Upper lobe of right lung (tissue), 1 donor: ENCODE data around the gene TMEM50B. TPM values are rescaled to one million over a fixed set of nuclear protein-coding genes. Genes with fewer than 3 reads are reported as not detected.
"Not testable (repeated sequence)": the region's sequence is repeated elsewhere in the genome, so short reads cannot be mapped to it uniquely, and the experiment has no call there.

Source experiments
- ATAC-seq: fragments of 200-7000 bp; cut with Tn5 transposase; one replicate; pipeline ENCODE4 v1.9.1; 2020; ENCODE audit warnings: mild to moderate bottlenecking, moderate library complexity
- DNase-seq: peaks from one replicate; pipeline ENCODE4 v3.0.0-alpha.2; 2020
- H3K27ac ChIP-seq: fragments of 200-600 bp; one replicate; pipeline ENCODE4 v1.8.0; 2022
- H3K27me3 ChIP-seq: fragments of 200-600 bp; one replicate; pipeline ENCODE4 v1.8.0; 2022; ENCODE audit warnings: mild to moderate bottlenecking
- H3K36me3 ChIP-seq: fragments of 200-600 bp; one replicate; pipeline ENCODE4 v1.8.0; 2022
- H3K4me1 ChIP-seq: fragments of 200-600 bp; one replicate; pipeline ENCODE4 v1.8.0; 2022
- H3K4me3 ChIP-seq: fragments of 200-600 bp; one replicate; pipeline ENCODE4 v1.8.0; 2022; ENCODE audit warnings: mild to moderate bottlenecking
- H3K9me3 ChIP-seq: fragments of 200-600 bp; one replicate; pipeline ENCODE4 v1.8.0; 2022
- intact Hi-C: fragments of 100-400 bp; cut with DNase I; formaldehyde crosslinking; loops from one replicate; pipeline ENCODE4 v1.11.0; 2022
- total RNA-seq: library from RNA; stranded (reverse); fragmentation: NEBNext Ultra II Directional; extraction: Animal tissue kit (Norgen Biotek cat#: 25700); gene quantifications from one replicate; pipeline ENCODE4 v1.2.1, GENCODE V29; 2021
- TF ChIP-seq, protein P1 (sequence below): fragments of 200-600 bp; IDR thresholded peaks from one replicate; pipeline ENCODE4 v1.8.0; 2022; ENCODE audit warnings: antibody characterized with exemption
- donor health status: DM: no; HTN: yes; CAD: no; lungs with severe emphysema.

TMEM50B gene
- total RNA-seq, 1 donor from 2014 or later, result 73.2 TPM

DNA sequence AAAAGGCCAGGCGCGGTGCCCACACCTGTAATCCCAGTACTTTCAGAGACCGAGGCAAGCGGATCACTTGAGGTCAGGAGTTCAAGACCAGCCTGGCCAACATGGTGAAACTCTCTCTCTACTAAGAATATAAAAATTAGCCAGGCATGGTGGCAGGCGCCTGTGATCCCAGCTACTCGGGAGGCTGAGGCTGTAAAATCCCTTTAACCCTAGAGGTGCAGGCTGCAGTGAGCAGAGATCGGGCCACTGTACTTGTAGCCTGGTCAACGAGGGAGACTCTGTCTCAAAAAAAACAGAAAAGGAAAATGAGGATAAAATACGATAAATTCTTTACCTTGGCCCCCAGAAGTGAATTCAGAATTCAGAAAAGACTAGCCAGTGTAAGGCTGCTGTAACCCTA lies 1.6 kb downstream of the TMEM50B start:
- Histone ChIP-seq H3K4me1 (peaks cover 18% of the 10 kb centered on the region), H3K27me3 (no peaks in the 10 kb centered on the region), H3K27ac (peak overlapping the region; percentile 99), H3K36me3 (no peaks in the 10 kb centered on the region), H3K9me3 (no peaks in the 10 kb centered on the region), H3K4me3 (peak overlapping the region; percentile 93)
- ATAC-seq (no peak), DNase-seq (no peak)
- TF ChIP-seq, protein P1, sequence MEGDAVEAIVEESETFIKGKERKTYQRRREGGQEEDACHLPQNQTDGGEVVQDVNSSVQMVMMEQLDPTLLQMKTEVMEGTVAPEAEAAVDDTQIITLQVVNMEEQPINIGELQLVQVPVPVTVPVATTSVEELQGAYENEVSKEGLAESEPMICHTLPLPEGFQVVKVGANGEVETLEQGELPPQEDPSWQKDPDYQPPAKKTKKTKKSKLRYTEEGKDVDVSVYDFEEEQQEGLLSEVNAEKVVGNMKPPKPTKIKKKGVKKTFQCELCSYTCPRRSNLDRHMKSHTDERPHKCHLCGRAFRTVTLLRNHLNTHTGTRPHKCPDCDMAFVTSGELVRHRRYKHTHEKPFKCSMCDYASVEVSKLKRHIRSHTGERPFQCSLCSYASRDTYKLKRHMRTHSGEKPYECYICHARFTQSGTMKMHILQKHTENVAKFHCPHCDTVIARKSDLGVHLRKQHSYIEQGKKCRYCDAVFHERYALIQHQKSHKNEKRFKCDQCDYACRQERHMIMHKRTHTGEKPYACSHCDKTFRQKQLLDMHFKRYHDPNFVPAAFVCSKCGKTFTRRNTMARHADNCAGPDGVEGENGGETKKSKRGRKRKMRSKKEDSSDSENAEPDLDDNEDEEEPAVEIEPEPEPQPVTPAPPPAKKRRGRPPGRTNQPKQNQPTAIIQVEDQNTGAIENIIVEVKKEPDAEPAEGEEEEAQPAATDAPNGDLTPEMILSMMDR, result no peak
- intact Hi-C loops, result no loop called here

DNA sequence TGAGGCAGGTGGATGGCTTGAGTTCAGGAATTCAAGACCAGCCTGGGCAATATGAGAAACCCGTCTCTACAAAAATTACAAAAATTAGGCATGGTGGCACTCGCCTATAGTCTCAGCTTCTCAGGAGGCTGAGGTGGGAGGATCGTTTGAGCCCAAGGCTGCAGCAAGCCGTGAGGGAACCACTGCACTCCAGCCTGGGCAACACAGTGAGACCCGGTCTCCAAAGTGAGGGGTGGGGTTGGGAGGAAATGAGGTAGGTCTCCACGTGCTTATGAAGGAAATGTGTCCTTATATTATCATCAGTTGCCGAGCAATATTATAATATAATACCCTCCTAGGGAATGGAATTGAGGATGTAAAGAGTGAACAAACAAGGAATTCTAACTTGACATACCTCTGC lies 2.7 kb downstream of the TMEM50B start:
- TF ChIP-seq, protein P1, result no peak
- peaks cover 18% of the 10 kb centered on the region for H3K4me1 ChIP-seq
- ATAC-seq (no peak), DNase-seq (no peak)
- H3K27ac ChIP-seq, result no peak overlapping the region
- H3K27me3 ChIP-seq, result no peaks in the 10 kb centered on the region
- H3K36me3 ChIP-seq, result no peaks in the 10 kb centered on the region
- no peak overlapping the region for H3K4me3 ChIP-seq
- no peaks in the 10 kb centered on the region for H3K9me3 ChIP-seq
- intact Hi-C loops, result no loop called here

DNA sequence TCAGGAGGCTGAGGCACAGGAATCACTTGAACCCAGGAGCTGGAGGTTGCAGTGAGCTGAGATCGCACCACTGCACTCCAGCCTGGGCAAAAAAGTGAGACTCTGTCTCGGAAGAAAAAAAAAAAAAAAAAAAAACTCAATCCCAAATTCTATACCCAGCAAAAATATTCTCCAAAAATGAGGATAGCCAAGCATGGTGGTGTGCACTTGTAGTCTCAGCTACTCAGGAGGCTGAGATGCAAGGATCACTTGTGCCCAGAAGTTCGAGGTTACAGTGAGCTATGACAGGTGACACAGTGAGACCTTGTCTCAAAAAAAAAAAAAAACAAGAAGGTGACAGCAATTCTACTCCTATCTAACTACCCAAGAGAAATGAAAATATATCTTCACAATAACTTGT lies 6.4 kb downstream of the TMEM50B start:
- Histone ChIP-seq H3K9me3 (no peaks in the 10 kb centered on the region), H3K27ac (no peak overlapping the region), H3K4me3 (no peak overlapping the region), H3K4me1 (peaks cover 8% of the 10 kb centered on the region), H3K36me3 (no peaks in the 10 kb centered on the region), H3K27me3 (no peaks in the 10 kb centered on the region)
- intact Hi-C loops, result no loop called here
- DNase-seq (no peak), ATAC-seq (no peak)
- TF ChIP-seq, protein P1, result no peak

DNA sequence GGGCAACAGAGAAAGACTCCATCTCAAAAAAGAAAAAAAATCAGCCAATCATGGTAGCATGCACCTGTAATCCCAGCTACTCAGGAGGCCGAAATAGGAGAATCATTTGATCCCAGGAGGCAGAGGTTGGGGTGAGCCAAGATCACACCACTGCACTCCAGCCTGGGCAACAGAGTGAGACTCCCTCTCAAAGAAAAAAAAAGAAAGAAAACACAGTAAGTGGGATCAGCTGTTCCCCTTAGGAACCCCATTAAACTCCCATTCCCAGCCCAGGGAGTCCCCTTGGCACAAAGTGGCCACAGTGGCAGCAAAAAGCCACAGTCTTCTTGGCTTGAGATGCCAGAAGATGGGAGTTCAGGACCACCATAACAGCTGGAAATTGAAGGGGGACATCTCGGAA lies 9.1 kb downstream of the TMEM50B start:
- intact Hi-C loops, result no loop called here
- Histone ChIP-seq H3K4me3 (no peak overlapping the region), H3K27ac (no peak overlapping the region), H3K9me3 (no peaks in the 10 kb centered on the region), H3K27me3 (no peaks in the 10 kb centered on the region), H3K4me1 (no peaks in the 10 kb centered on the region), H3K36me3 (peaks cover 16% of the 10 kb centered on the region)
- TF ChIP-seq, protein P1, result no peak
- DNase-seq, result no peak
- no peak for ATAC-seq

DNA sequence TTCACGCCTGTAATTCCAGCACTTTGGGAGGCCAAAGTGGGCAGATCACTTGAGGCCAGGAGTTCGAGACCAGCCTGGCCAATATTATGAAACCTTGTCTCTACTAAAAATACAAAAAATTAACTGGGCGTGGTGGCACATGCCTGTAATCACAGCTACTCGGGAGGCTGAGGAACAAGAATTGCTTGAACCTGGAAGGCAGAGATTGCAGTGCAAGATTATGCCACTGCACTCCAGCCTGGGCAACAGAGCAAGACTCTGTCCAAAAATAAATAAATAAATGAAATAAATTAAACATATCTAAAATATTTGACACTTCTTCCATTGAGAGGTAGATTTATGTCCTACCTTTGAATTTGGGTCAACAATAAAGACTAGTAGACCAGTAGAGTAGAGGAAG lies 10.6 kb downstream of the TMEM50B start:
- H3K27me3 ChIP-seq, H3K27ac ChIP-seq, intact Hi-C loops, DNase-seq, H3K9me3 ChIP-seq, H3K4me1 ChIP-seq, H3K4me3 ChIP-seq, ATAC-seq: not testable (repeated sequence)
- H3K36me3 ChIP-seq, result peaks cover 23% of the 10 kb centered on the region

DNA sequence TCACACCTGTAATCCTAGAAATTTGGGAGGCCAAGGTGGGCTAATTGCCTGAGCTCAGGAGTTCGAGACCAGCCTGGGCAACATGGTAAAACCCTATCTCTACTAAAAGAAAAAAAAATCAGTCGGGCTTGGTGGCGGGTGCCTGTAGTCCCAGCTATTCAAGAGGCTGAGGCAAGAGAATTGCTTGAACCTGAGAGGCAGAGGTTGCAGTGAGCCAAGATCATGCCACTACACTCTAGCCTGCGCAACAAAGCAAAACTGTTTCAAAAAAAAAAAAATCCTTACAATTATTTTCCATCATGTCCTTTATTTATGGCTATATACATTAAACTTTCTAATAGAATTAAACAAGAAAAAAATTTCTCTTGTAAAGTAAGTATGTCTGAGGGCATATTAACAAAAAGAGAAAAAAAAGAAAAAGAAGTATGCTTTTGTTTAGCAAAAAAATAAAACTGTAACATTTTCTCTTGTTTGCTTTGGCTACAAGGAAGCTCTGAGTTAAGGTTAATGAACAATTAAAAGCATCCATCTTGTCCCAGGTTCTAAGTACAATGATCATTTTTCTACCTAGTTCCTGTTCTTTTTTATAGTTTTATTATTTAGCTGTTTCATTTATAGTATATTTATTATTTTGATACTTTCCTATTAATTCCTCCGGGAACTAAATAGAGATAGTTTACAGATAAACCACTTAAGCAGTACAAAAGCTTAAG lies 18.1 kb downstream of the TMEM50B start:
- Histone ChIP-seq H3K4me1 (no peaks in the 10 kb centered on the region), H3K27me3 (no peaks in the 10 kb centered on the region), H3K4me3 (no peak overlapping the region), H3K36me3 (peaks cover 63% of the 10 kb centered on the region), H3K27ac (no peak overlapping the region), H3K9me3 (no peaks in the 10 kb centered on the region)
- DNase-seq (no peak), ATAC-seq (no peak)
- intact Hi-C loops, result no loop called here
- TF ChIP-seq, protein P1, result no peak
